GM12892 (cell line): ENCODE measurements around the gene OGT.

Experiments
- POLR2A ChIP-seq: IDR thresholded peaks from 2 replicates; pipeline ENCODE4 v1.6.1; 2011; ENCODE audit warnings: low read depth, low read length, control low read depth
- POLR2AphosphoS5 ChIP-seq: IDR thresholded peaks from 2 replicates; pipeline ENCODE4 v1.6.1; 2011; ENCODE audit warnings: low read depth, low read length, control low read depth
- TAF1 ChIP-seq: IDR thresholded peaks from 2 replicates; pipeline ENCODE4 v1.6.1; 2011; ENCODE audit warnings: low read depth, mild to moderate bottlenecking, control low read depth, low read length, borderline replicate concordance

- TF ChIP-seq POLR2AphosphoS5 (no peak), POLR2A (no peak), TAF1 (no peak)
Measured at GRCh38 chrX:71618787-71619186, 85.9 kb downstream of the OGT start.
